ENCODE data around the gene GLRA3.
"Not testable (repeated sequence)": the region's sequence is repeated elsewhere in the genome, so short reads cannot be mapped to it uniquely, and the experiment has no call there.

Gene GLRA3

DNA sequence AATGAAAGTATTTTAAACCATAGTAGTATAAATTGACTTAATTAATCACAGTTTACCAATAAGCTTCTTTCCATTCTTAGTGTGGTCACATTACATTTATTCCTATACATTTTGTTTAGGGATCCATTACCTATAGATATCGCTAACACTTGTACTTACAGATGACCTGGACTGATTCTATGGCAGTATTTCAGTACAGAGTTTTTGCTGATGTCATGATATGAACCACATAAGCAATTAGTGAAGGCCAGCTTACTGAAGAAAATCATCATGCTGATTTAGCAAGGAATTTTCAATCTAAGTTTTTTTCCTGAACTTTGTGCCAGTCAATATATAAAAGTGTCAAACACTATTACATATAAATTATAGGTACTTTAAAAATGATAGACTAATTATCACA lies 193.3 kb downstream of the GLRA3 start:
- DNase-seq (ENCODE audit: insufficient read length, low spot score) (no peak), FAIRE-seq (no peak)
- TF ChIP-seq POLR2A (IDR thresholded peaks at IDR 0.05; ENCODE audit: low read depth, low read length), result no peak

DNA sequence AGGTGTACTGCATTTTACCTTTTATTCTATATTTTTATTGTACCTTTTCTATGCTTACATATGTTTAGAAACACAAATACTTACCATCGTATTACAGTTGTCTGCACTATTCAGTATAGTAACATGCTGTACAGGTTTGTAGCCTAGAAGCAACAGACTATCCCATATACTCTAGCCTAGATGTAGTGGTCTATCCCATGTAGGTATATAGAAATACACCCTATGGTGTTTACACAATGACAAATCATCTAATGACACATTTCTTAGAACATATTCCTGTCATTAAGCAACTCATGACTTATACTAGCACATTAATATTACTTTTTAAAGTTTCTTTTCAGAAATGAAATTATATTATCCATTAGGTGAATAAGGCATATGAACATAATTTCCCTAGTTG lies 195.6 kb downstream of the GLRA3 start:
- DNase-seq (ENCODE audit: insufficient read length, low spot score) (no peak), FAIRE-seq (no peak)
- TF ChIP-seq POLR2A (IDR thresholded peaks at IDR 0.05; ENCODE audit: low read depth, low read length), result no peak

DNA sequence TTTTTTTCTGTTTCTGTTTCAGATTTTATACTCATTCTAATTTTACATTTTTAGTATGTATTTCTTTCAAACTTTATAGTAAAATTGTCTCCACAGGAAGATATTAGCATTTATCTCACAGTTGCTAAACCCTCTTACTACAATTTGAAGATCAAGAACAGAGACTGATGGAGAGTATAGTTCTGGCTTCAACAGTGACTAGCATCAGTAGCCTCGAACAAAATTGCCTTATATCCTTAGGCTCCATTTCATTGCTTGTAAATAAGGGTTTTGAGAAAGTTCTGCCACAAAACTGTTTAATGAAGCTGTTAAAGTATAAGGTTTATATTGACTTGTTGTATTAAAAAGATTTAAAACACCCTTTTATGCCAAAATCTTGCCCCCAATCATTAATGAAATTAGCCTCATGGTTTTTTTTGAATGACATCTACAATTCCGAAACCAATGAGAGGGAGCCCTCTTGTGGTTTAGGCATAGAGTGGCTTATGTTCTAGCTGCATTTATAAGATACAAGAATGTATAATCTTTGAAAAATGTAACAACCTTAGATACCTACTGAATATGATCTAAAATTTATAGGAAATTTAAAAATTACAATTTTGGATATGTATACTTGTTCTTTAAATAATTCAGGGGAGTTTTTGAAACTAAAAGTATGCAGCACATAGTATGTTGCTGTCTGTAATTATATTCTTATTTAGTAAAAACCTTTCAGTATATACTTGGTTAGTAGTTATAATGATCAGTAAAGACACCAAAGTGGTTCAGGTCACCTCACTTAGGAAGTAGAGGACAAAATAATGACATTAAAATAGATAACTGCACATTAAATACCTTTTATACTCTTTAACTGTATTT lies 196.9 kb downstream of the GLRA3 start:
- DNase-seq (ENCODE audit: insufficient read length, low spot score) (no peak), FAIRE-seq (no peak)
- TF ChIP-seq POLR2A (IDR thresholded peaks at IDR 0.05; ENCODE audit: low read depth, low read length), result no peak

DNA sequence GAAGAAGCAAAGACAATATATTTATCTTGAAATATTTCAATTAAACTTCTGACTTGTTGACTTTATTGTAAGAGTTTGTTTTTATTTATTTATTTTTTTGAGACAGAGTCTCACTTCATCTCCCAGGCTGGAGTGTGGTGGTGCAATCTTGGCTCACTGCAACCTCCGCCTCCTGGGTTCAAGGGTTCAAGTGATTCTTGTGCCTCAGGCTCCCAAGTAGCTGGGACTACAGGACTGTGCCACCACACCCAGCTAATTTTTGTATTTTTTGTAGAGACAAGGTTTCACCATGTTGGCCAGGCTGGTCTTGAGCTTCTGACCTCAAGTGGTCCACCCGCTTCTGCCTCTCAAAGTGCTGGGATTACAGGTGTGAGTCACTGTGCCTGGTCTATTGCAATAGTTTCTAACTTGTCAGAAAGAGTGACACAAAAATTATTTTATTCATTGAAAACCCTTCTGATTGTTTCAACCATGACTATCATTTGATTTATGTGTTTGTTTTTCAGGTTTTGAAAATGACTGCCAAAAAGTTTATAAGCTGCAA lies 199.1 kb downstream of the GLRA3 start:
- FAIRE-seq; DNase-seq (ENCODE audit: insufficient read length, low spot score): not testable (repeated sequence)

DNA sequence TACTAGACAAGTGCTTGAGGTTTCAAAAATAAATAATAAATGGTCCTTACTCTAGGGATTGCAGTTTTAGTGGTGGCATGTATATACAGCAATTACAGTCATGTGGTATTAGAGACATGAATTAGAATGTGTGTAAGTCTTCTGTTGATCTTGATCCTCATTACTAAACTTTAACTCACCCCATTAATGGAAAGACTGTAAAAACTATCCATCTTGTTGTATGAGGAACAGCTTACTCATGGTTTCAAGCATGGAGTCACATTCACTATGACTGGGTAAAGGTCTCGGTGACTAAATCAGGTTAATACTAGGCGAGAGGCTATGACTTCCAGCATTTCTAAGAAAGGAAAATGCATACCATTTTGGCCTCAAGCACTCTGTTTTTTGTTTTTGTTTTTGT lies 199.8 kb downstream of the GLRA3 start:
- no peak for FAIRE-seq
- no peak for TF ChIP-seq POLR2A (IDR thresholded peaks at IDR 0.05; ENCODE audit: low read depth, low read length)
- no peak for DNase-seq (ENCODE audit: insufficient read length, low spot score)

DNA sequence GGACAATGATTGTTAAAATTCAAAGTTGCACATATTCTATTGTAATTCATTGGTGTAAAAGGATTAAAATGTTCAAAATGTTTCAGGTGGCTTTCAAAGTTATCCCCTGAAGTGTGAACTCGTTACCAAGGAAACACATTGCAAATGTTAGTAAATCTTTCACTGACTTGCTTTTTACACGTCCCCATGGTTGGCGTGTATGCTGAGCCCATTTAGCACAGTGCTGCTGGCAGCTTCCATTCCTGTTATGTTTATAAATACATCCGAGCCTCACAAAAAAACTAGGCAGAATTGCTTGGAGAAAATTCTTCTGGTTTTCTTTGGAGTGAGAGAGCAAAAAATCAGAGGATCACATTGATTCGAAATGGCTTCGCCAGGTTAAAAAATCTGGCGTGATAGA lies 200.9 kb downstream of the GLRA3 start:
- FAIRE-seq, result no peak
- no peak for TF ChIP-seq POLR2A (IDR thresholded peaks at IDR 0.05; ENCODE audit: low read depth, low read length)
- DNase-seq (ENCODE audit: insufficient read length, low spot score), result no peak

DNA sequence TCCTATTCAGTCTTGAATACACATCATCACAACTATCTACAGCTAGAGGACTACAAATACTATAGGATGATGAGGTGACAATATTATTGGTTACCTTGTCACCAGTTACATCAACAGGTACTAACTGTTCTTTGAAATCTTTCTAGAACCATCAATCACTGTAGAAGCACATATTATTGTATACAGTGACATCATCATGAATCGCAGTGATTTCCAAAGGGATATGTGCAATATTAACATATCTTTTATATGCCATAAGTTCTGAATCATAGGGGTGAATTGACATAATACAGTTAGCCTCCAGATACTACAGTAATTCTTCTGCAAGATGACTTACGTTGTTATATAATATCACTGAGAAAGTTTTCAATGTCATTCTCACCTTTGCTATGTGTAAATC lies 201.6 kb downstream of the GLRA3 start:
- no peak for TF ChIP-seq POLR2A (IDR thresholded peaks at IDR 0.05; ENCODE audit: low read depth, low read length)
- DNase-seq (ENCODE audit: insufficient read length, low spot score) (no peak), FAIRE-seq (no peak)

DNA sequence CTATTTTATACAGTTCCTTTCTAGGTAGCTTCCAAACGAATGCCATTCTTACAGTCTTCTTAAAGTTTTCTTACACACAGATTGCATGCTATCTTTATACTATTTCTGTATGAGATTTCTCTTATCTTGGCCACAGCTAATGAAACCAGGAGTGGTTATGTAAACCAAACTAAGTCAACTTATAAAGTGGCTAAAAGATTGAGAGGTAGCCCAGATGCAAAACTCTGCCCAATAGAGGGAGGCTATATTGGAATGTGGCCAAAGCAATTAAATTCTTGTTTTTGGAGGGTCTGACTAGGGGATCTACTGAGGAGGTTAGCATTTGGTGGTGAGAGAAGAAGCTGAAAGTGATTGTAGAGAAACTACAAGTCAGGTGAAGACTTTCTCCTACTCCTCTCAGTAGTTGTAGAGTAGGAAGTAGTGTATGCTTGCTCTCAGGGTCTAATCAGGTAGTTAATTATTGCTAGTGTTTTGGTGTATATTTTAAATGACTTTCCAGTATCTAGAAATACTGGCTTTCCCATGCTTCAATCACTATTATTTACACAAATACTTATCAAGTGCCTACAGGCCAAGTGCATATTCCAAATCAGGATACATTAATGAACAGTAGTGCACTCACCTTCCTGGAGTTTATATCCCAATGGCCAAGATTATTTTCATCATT lies 202.6 kb downstream of the GLRA3 start:
- no peak for FAIRE-seq
- no peak for TF ChIP-seq POLR2A (IDR thresholded peaks at IDR 0.05; ENCODE audit: low read depth, low read length)
- no peak for DNase-seq (ENCODE audit: insufficient read length, low spot score)

DNA sequence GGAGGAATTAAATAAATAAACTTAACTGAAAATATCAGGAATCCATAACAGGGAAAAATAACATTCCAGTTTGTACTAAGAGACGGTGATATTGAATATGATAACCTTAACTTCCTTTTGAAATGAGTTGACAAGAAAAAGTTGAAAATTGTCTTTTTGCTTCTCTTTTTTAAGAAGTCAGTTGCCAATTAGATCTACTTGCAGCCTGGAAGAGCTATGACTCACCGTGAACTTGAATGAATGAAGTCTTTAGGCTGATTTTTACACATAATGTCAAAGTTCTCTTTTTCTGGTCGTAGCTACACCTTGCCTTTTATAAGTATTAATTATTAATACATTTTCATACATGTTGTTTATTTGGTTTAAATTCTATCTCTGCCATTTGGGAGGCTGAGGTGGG lies 212.4 kb downstream of the GLRA3 start:
- TF ChIP-seq POLR2A (IDR thresholded peaks at IDR 0.05; ENCODE audit: low read depth, low read length), result no peak
- FAIRE-seq (no peak), DNase-seq (ENCODE audit: insufficient read length, low spot score) (no peak)

DNA sequence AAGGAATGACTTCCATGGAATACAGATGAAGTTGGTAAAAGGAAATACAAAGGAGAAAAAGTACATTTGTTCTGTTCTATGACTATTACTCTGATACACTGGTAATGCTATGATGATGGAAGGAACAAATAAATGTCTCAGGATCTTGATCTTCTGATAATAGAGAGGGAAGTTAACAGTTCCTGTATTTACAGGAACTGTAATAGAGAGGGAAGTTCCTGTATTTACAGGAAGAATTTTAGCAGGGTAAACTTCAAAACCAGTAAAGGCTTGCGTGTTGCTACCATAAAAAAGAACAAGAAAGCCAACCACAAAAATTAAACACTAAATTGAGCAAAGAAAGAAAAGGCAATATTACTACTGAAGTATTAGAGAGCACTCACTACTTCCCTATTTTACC lies 215.1 kb downstream of the GLRA3 start:
- TF ChIP-seq POLR2A (IDR thresholded peaks at IDR 0.05; ENCODE audit: low read depth, low read length), result no peak
- no peak for DNase-seq (ENCODE audit: insufficient read length, low spot score)
- no peak for FAIRE-seq

DNA sequence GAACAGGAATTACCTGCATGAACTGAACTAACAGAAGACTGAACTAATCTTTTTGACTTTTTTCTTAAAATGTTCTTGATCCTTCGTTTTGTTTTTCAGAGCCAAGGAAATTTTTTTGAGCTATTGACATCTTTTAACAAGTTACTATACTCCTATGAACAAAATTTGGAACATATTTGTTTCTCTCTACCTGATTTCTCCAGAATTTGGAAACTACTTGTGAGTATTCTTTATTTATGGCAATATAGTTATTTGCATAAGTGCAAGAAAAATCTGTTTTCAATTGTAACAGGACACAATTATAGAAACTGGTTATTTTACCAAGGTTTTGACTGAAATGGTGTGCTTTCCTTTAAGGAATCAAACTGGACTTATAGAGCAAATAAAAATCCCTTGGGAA lies 217.3 kb downstream of the GLRA3 start:
- no peak for DNase-seq (ENCODE audit: insufficient read length, low spot score)
- no peak for FAIRE-seq
- TF ChIP-seq POLR2A (IDR thresholded peaks at IDR 0.05; ENCODE audit: low read depth, low read length), result no peak

DNA sequence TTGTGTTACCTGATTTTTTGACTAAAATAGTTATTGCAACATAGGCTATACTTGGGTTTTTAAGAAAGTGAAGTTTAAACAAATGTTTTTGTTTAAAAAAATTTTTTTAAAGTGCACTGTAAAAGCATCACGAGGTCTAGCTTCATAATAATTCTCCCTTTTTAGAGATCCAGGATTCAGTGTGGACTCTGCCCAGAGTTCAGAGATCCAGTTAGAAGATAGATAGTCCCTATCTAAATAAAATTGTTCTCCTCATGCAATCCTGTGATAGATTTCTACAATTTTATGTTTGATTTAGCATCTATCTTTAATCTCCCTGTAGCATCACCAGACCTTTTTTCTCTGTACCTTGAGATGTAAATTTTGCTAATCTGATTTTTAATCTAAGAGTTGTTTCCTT lies 221.3 kb downstream of the GLRA3 start:
- FAIRE-seq (no peak), DNase-seq (ENCODE audit: insufficient read length, low spot score) (no peak)
- TF ChIP-seq POLR2A (IDR thresholded peaks at IDR 0.05; ENCODE audit: low read depth, low read length), result no peak

DNA sequence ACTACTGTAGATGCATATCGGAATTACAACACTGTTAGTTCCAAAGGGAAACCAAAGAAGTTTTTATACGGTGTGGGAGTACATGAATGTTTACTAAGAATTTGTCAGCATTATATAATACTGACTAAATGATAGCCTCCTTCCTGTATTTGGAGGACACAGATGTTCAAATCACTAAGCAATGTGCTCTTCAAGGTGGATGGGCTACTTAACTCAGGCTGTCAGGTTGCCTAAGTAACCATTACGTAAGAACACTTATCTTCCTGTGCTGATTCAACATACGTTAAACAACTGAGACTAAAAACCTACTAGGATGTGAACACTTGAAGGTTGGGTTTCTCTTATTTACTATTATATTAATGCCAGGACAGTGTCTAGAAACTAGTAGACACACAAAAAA lies 224.8 kb downstream of the GLRA3 start:
- no peak for DNase-seq (ENCODE audit: insufficient read length, low spot score)
- no peak for FAIRE-seq
- TF ChIP-seq POLR2A (IDR thresholded peaks at IDR 0.05; ENCODE audit: low read depth, low read length), result no peak

DNA sequence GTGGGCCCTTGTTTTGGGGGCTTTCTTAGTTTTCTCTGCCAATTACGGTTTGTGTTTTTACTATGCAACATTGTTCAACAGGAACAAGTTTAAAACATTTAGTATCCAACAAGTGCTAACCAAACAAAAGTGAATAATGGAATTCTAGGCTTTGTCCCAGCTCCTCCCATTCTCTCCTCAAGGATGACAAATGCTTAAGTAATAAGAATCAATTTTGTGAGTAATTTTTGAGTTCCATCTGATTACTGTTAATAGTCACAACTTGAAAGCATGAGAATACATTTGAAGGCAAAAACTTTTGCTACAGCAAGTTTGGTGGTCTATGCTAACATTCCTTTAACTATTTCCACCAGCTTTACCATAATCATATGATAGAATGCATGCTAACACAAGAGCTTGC lies 228.7 kb downstream of the GLRA3 start:
- TF ChIP-seq POLR2A (IDR thresholded peaks at IDR 0.05; ENCODE audit: low read depth, low read length), result no peak
- DNase-seq (ENCODE audit: insufficient read length, low spot score) (no peak), FAIRE-seq (no peak)

DNA sequence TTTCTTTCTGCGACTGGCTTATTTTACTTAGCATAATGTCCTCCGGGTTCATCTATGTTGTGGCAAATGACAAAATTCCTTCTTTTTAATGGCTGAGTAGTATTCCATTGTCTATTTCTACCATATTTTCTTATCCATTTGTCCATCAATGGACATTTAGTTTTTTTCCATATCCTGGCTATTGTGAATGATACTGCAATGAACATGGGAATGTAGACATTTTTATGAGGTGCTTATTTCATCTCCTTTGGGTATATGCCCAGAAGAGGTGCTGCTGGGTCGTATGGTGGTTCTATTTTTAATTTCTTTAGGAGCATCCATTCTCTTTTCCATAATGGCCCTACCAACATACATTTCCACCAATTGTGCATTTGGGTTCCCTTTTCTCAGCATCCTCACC lies 230.2 kb downstream of the GLRA3 start:
- no peak for TF ChIP-seq POLR2A (IDR thresholded peaks at IDR 0.05; ENCODE audit: low read depth, low read length)
- DNase-seq (ENCODE audit: insufficient read length, low spot score), result no peak
- FAIRE-seq, result no peak
